NCI-H2107 (cell line): ENCODE results near the gene TPRX1.
A peak's percentile ranks its signal among the peaks of the same experiment; 100 is the strongest.
"Not testable (repeated sequence)": the region's sequence is repeated elsewhere in the genome, so short reads cannot be mapped to it uniquely, and the experiment has no call there.

Source experiments
- DNase-seq: peaks from one replicate; lab custom pipeline; 2025; lab: John Stamatoyannopoulos, UW

TPRX1 gene

DNA sequence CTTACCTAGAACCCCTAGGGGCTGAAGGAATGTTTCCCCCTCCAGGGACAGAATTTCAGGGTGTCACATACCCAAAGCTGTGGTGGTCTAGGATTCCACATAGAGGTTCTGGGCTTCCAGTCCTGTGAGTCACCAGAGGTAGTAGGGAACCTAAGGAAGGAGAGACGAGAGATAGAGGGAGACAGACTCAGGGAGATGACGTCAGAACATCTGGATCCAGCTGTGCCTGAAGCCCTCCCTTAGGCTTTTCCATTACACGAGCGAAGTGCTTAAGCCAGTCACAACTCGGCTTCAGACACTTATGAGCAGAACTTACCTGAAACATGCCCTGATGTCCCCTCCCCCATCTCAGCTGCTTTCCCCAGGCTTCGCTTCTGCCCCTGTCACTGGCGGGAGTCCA is 37.7 kb downstream of the TPRX1 start:
- no peak for DNase-seq

GRCh38 chr19:47766359-47766620 is 38.1 kb downstream of the TPRX1 start:
- DNase-seq: no peak

DNA sequence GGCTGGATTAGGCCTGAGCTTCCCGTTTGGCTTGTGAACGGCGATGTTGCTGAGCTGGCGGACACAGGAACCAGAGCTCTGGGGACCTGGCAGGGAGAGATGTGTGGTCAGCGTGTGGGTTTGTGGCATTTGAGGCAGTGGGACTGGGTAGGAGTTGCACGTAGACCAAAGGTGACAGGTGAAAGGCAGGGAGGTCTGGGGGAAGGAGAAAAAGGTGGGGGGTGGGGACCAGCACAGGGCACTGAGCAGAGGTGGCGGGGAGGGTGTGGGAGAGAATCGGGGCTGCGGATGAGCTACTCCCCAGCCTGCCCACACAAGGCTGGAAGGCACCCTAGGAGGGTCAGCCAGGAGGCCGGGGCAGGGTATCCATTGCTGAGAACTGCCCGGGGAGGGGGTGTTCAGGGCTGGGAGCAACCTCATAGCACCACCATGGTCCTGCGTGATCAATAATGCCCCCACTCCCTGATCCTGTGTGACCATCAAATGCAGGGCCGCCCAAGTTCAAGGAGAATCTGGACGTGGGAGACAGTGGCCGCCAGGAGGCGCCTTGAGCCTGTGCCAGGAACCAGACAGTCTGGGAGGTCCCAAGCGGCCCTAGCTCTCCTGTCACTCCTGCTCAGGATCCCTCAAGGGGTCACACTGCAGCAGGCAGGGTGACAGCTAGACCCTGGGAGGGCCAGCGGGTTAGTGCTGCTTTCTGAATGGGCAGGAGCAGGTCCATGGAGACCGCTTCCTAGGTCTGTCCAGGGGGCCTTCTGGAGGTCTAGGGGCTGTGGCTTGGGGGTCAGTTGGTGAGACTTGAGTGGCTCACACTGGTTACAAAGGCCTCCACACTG is 38.6 kb downstream of the TPRX1 start:
- DNase-seq: peak; percentile 39

- not testable (repeated sequence) for DNase-seq
Observed at GRCh38 chr19:47764705-47765104, 39.6 kb downstream of the TPRX1 start.

GRCh38 chr19:47762615-47763308 is 41.6 kb downstream of the TPRX1 start:
- no peak for DNase-seq

GRCh38 chr19:47762151-47762550 is 42.2 kb downstream of the TPRX1 start:
- no peak for DNase-seq

DNA sequence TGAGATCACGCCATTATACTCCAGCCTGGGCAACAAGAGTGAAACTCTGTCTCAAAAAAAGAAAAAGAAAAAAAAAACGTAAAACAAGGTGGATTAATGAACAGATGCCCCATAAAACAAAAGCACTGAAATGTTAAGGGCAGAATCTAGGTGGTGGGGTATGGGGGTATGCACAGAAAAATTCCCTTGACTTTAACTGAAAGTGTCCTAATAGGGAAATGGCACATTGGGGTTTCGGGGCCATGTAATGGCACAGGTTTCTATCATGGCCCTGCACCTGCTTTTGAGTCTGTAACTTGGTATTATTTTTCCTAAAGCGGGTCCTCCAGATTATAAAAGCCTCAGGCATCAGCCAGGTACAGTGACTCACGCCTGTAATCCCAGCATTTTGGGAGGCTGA is 42.8 kb downstream of the TPRX1 start:
- no peak for DNase-seq

- no peak for DNase-seq
Observed at GRCh38 chr19:47760632-47760999, 43.7 kb downstream of the TPRX1 start.

DNA sequence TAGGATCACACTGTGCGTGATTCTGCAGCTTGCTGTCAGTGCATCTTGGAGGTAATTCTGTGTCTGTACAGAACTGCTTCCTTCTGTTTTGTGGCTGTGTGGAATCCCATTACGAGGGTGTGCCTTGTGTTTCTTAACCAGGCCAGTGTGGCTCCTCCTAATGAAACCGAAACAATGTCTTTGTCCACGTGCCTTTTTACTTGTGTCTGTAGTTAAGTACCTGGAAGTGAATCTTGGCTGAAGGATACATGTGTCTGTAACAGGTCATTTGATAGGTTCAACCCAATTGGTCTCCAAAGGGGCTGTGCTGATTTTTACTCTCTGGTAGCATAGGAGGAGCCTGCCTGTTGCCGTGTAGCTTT is 45.9 kb downstream of the TPRX1 start:
- no peak for DNase-seq

DNA sequence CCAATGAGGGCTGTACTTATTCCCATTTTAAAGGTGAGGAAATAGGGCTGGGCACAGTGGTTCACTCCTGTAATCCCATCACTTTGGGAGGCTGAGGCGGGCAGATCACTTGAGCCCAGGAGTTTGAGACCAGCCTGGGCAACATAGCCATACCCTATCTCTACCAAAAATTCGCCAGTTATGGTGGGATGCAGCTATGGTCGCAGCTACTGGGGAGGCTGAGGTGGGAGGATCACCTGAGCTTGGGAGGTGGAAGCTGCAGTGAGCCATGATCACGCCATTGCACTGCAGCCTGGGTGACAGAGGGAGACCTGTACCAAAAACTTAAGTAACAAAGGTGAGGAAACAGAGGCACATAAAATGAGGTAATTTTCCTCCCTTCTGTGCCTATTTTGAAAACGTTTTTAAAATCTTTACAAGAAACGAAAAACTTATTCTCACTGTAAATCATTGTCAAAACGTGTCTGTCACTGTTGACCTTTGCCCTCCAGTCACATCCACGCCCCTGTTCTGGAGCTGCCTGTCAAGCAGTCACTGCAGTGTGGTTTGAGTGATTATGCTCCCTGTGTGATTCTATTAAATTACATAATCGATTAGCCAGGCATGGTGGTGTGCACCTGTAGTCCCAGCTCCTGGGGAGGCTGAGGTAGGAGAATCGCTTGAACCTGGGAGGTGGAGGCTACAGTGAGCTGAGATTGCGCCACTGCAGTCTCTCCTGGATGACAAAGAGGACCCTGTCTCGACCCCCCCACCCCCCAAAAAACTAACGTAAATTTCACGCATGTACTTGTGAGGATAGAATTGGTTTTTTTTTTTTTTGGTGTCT is 46.5 kb downstream of the TPRX1 start:
- DNase-seq: no peak

DNA sequence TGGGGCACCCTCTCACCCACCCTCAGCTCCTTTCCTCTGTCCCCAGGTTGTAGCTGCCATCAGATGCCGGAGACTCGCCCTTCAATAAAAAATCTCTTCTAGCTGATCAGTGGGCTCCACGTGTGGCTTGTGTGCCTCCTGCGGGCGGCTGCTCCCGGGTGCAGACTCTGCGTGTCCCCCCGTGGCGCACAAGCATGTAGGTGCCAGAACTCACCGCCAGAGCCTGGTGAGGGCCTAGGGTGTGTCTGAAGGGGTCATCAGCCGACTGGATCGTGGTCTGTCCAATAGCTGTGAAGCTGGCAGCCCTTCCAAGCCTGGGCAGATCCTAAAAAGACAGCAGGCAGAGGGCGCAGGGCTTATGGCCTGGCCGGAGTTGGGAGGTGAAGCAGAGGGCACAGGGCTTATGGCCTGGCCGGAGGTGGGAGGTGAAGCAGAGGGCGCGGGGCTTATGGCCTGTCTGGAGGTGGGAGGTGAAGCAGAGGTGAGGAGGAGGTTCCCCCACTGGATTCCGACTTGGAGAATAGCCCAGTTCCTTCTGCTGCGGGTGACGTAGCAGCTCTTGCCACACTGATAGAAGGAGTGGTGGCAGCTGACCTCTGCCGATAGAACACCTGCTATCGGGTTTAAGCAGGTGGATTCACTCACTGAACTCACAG is 47.3 kb downstream of the TPRX1 start:
- no peak for DNase-seq

GRCh38 chr19:47756627-47756929 is 47.8 kb downstream of the TPRX1 start:
- DNase-seq: no peak

- no peak for DNase-seq
Observed at GRCh38 chr19:47755762-47756626, 48.4 kb downstream of the TPRX1 start.

DNA sequence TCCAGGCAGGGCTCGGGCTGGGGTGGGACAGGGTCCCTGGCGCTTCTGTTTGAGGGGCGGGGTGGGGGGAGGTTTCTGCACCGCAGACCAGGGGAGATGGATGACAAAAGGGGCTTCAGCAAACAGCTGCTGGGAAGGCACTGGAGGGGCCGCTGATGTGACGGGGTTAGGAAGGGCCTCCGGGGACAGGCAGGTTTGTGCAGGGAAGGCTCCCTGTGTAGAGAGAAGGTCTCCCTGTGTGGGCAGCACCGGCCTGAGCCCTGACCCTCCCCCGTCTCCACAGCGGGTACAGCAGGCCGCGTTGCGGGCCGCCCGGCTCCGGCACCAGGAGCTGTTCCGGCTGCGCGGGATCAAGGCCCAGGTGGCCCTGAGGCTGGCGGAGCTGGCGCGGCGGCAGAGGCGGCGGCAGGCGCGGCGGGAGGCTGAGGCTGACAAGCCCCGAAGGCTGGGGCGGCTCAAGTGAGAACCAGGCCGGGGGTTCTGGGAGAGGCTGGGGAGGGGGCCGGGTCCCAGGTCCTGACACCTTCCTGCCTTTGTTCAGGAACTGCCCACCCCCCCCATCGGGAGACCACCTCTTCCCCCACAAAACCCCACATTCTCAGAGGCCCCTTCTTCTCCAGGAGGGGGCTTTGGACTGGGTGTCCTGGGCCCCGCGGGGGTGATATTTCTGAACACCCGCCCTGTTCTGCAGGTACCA is 49.1 kb downstream of the TPRX1 start:
- no peak for DNase-seq

GRCh38 chr19:47754206-47755064 is 49.9 kb downstream of the TPRX1 start:
- DNase-seq: no peak

- no peak for DNase-seq
Observed at GRCh38 chr19:47752440-47753211, 51.7 kb downstream of the TPRX1 start.
